A549 (cell line): ENCODE results near the gene PVALEF. TPM values are rescaled to one million over a fixed set of nuclear protein-coding genes. Genes with fewer than 3 reads are reported as not detected.

Experiments
- ATAC-seq, 2 experiments: fragments of 200-7000 bp in 1 of 2; fragments of >200 bp in 1 of 2; cut with Nextera tagmentation in 1 of 2; cut with Tn5 transposase in 1 of 2; 3 replicates each; pipeline versions ENCODE4 v1.8.0 to v1.9.1; 2018 to 2020; ENCODE audit warnings: mild to moderate bottlenecking in 1 of 2, moderate library complexity in 1 of 2
- CTCF ChIA-PET: fragments of 300-600 bp; sonication (Branson Sonifier 250); formaldehyde crosslinking; extraction: SDS; loops from one replicate; lab custom pipeline; 2021; ENCODE audit warnings: antibody characterized with exemption, inconsistent platforms; lab: Yijun Ruan, JAX
- POLR2A ChIA-PET: fragments of 350-600 bp; formaldehyde crosslinking; extraction: SDS; loops from one replicate; lab custom pipeline; 2021; ENCODE audit warnings: antibody characterized with exemption, inconsistent platforms; lab: Yijun Ruan, JAX
- DNase-seq, 2 experiments: peaks; one replicate each; pipeline versions ENCODE4 v3.0.0 to v3.0.0-alpha.2; 2011 to 2016; ENCODE audit warnings: low read depth in 1 of 2, low spot score in 1 of 2
- FAIRE-seq: peaks from 2 replicates; lab custom pipeline; 2011; peaks lifted over from hg19 to GRCh38; lab: Jason Lieb, UNC
- H3K27ac ChIP-seq, 2 experiments: fragments of >200 bp; sonication (Bioruptor Twin); formaldehyde crosslinking; 3 replicates each; pipeline ENCODE4 v1.5.1; 2016 to 2017
- H3K4me1 ChIP-seq: fragments of >200 bp; sonication (Bioruptor Twin); formaldehyde crosslinking; 3 replicates; pipeline ENCODE4 v1.6.1; 2016
- H3K4me2 ChIP-seq: fragments of >200 bp; sonication (Bioruptor Twin); formaldehyde crosslinking; 3 replicates; pipeline ENCODE4 v1.6.1; 2016
- H3K4me3 ChIP-seq: fragments of >200 bp; sonication (Bioruptor Twin); formaldehyde crosslinking; 3 replicates; pipeline ENCODE4 v1.5.1; 2016
- H3K9me3 ChIP-seq: fragments of >200 bp; sonication (Bioruptor Twin); formaldehyde crosslinking; 3 replicates; pipeline ENCODE4 v1.6.1; 2016
- BHLHE40 ChIP-seq: IDR thresholded peaks from 2 replicates; pipeline ENCODE4 v1.6.1; 2012; ENCODE audit warnings: low read depth, low read length, inconsistent platforms
- CHD2 ChIP-seq: fragments of 150-350 bp; IDR thresholded peaks from 2 replicates; pipeline ENCODE4 v1.6.1; 2014; ENCODE audit warnings: low read length; ENCODE audit not compliant: partially characterized antibody
- EHF ChIP-seq: fragments of 250-450 bp; sonication (Bioruptor Pico); IDR thresholded peaks from 2 replicates; pipeline ENCODE4 v1.5.0; 2020; ENCODE audit warnings: mild to moderate bottlenecking
- FOXS1 ChIP-seq: fragments of 250-450 bp; sonication (Bioruptor Pico); IDR thresholded peaks from 2 replicates; pipeline ENCODE4 v1.5.0; 2020; ENCODE audit warnings: mild to moderate bottlenecking, moderate library complexity
- HEYL ChIP-seq: fragments of 250-450 bp; sonication (Bioruptor Pico); IDR thresholded peaks from 2 replicates; pipeline ENCODE4 v1.8.0; 2021; ENCODE audit warnings: mild to moderate bottlenecking, moderate library complexity
- JUNB ChIP-seq: fragments of >200 bp; sonication (Bioruptor Twin); formaldehyde crosslinking; IDR thresholded peaks from 2 replicates; pipeline ENCODE4 v1.6.1; 2016
- KDM1A ChIP-seq: fragments of 200-600 bp; sonication (generic); IDR thresholded peaks from 2 replicates; pipeline ENCODE4 v1.6.1; 2016; ENCODE audit warnings: low read depth, mild to moderate bottlenecking
- KDM5A ChIP-seq: fragments of 200-600 bp; sonication (generic); IDR thresholded peaks from 2 replicates; pipeline ENCODE4 v1.6.1; 2016; ENCODE audit warnings: antibody characterized with exemption, mild to moderate bottlenecking
- MAZ ChIP-seq: fragments of 150-350 bp; IDR thresholded peaks from 2 replicates; pipeline ENCODE4 v1.6.1; 2014; ENCODE audit warnings: antibody characterized with exemption, low read depth, low read length, borderline replicate concordance
- RAD21 ChIP-seq, 2 experiments: fragments of >200 bp in 1 of 2; sonication (Bioruptor Twin) in 1 of 2; formaldehyde crosslinking in 1 of 2; IDR thresholded peaks in 1 of 2; conservative IDR thresholded peaks in 1 of 2; 2 replicates in 1 of 2; 3 replicates in 1 of 2; pipeline ENCODE4 v1.6.1; 2012 to 2018; ENCODE audit warnings: inconsistent platforms in 1 of 2
- SMC3 ChIP-seq: fragments of >200 bp; sonication (Bioruptor Twin); formaldehyde crosslinking; IDR thresholded peaks from 3 replicates; pipeline ENCODE4 v1.6.1; 2018; ENCODE audit warnings: inconsistent platforms
- TP53 ChIP-seq: fragments of 250-450 bp; sonication (Bioruptor Pico); IDR thresholded peaks from 2 replicates; pipeline ENCODE4 v1.5.0; 2021; ENCODE audit warnings: mild to moderate bottlenecking, moderate library complexity
- ZNF302 ChIP-seq: fragments of 250-450 bp; sonication (Bioruptor Pico); IDR thresholded peaks from 2 replicates; pipeline ENCODE4 v1.9.0; 2021; ENCODE audit warnings: inconsistent platforms, mild to moderate bottlenecking, moderate library complexity
- ZSCAN20 ChIP-seq: fragments of 250-450 bp; sonication (Bioruptor Pico); IDR thresholded peaks from 2 replicates; pipeline ENCODE4 v1.8.0; 2022; ENCODE audit warnings: mild to moderate bottlenecking, moderate library complexity
- WGBS: methylation state at CpG from one replicate; pipeline ENCODE4 v1.1.6; 2017; ENCODE audit errors: missing lambda C conversion rate; 5-methylcytosine and 5-hydroxymethylcytosine counted together
- polyA plus RNA-seq, 4 experiments: library from polyadenylated mRNA; depleted of rRNA in 3 of 4; stranded (reverse); fragments of >200 nt; fragmentation: RNase III in 1 of 4; extraction: RNeasy Plus Mini Kit Qiagen cat#74134 plus additional on column Dnase treatment in 1 of 4; gene quantifications; 2 replicates in 3 of 4; 3 replicates in 1 of 4; pipeline ENCODE4 v1.2.3, GENCODE V29; 2011 to 2017
- TF ChIP-seq, protein P1 (sequence below): fragments of 250-450 bp; sonication (Bioruptor Pico); IDR thresholded peaks from 2 replicates; pipeline ENCODE4 v1.5.0; 2020; ENCODE audit warnings: low read depth, mild to moderate bottlenecking, moderate library complexity
- TF ChIP-seq, protein P2 (sequence below): fragments of 150-350 bp; IDR thresholded peaks from 2 replicates; pipeline ENCODE4 v1.6.1; 2014; ENCODE audit warnings: low read depth, mild to moderate bottlenecking, low read length
- TF ChIP-seq, protein P3 (sequence below): fragments of 450-650 bp; IDR thresholded peaks from 2 replicates; pipeline ENCODE4 v1.6.1; 2014; ENCODE audit warnings: antibody characterized with exemption
- TF ChIP-seq, protein P4 (sequence below): IDR thresholded peaks from 2 replicates; pipeline ENCODE4 v1.6.1; 2012
- TF ChIP-seq, protein P5 (sequence below): fragments of >200 bp; sonication (Bioruptor Twin); formaldehyde crosslinking; IDR thresholded peaks from 2 replicates; pipeline ENCODE4 v1.6.1; 2016
- TF ChIP-seq, protein P6 (sequence below): fragments of 250-450 bp; sonication (Bioruptor Pico); IDR thresholded peaks from 2 replicates; pipeline ENCODE4 v1.5.0; 2021; ENCODE audit warnings: mild to moderate bottlenecking, moderate library complexity, borderline replicate concordance

PVALEF gene
- polyA plus RNA-seq, 2 of the 4 experiments (the other 2 are of a cell fraction): not detected

DNA sequence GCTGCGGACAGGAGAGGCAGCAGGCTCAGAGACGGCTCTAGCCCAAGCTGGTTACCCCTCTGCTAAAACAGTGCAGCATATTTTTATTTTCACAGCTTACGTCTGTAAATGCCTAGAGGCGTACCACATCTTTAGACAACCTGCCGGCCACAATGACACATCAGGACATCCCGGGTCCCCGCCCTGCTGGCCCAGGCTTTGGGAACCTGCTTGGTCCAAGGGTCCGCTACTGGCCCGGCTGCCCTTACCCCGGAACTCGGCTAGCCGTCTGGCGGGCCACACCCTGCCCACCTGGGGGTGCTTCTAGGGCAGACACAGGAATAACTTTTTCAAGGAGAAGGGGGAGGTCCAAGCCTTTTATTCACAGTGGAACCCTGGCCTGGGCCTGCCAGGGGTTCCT is 53.2 kb downstream of the PVALEF start:
- Histone ChIP-seq H3K4me2 (no peak overlapping the region), H3K4me3 (no peak overlapping the region)
- TF ChIP-seq, protein P1, sequence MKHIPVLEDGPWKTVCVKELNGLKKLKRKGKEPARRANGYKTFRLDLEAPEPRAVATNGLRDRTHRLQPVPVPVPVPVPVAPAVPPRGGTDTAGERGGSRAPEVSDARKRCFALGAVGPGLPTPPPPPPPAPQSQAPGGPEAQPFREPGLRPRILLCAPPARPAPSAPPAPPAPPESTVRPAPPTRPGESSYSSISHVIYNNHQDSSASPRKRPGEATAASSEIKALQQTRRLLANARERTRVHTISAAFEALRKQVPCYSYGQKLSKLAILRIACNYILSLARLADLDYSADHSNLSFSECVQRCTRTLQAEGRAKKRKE: no peak
- TF ChIP-seq, protein P2, sequence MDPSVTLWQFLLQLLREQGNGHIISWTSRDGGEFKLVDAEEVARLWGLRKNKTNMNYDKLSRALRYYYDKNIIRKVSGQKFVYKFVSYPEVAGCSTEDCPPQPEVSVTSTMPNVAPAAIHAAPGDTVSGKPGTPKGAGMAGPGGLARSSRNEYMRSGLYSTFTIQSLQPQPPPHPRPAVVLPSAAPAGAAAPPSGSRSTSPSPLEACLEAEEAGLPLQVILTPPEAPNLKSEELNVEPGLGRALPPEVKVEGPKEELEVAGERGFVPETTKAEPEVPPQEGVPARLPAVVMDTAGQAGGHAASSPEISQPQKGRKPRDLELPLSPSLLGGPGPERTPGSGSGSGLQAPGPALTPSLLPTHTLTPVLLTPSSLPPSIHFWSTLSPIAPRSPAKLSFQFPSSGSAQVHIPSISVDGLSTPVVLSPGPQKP: no peak
- no peak for TF ChIP-seq KDM1A
- TF ChIP-seq, all 56 proteins: peak for 0
- FAIRE-seq (no peak), DNase-seq (no peak), ATAC-seq (no peak)
- Histone ChIP-seq H3K9me3 (no peaks in the 10 kb centered on the region), H3K27ac (no peak overlapping the region), H3K4me1 (peaks cover 7% of the 10 kb centered on the region)
- CTCF ChIA-PET: interaction anchor here (1.0 to 4.4 kb wide), 6 partner anchors 8 to 76 kb away, joined by 3 to 19 read pairs (median 8); no protein-coding TSS in a partner anchor
- WGBS: 86% methylated on average over 12 of the region's 13 CpGs
- POLR2A ChIA-PET: no interaction called here

DNA sequence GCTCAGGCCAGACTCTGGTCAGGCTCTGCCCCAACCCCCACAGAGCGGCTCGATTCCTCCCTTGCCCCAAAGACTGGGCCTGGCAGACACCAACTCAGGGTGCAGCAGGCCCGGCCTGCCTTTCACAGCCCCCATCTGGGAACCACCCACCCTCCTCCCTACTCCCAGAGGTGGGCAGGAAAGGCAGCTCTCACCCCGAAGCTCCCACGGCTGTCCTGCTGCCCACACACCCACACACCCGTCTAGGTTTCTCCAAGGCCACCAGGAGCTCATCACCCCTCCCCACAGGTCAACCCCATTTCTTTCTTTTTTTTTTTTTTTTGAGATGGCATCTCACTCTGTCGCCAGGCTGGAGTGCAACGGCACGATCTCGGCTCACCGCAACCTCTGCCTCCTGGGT is 53.7 kb downstream of the PVALEF start:
- Histone ChIP-seq H3K4me3 (no peak overlapping the region), H3K4me1 (peaks cover 9% of the 10 kb centered on the region), H3K9me3 (no peaks in the 10 kb centered on the region), H3K4me2 (no peak overlapping the region), H3K27ac (no peak overlapping the region)
- DNase-seq: no peak
- ATAC-seq: no peak
- POLR2A ChIA-PET: no interaction called here
- FAIRE-seq: no peak
- CTCF ChIA-PET: interaction anchor here (1.0 to 4.4 kb wide), 6 partner anchors 9 to 76 kb away, joined by 3 to 19 read pairs (median 8); no protein-coding TSS in a partner anchor
- TF ChIP-seq ZNF302 (no peak), TP53 (CRISPR knock-in tag) (no peak), KDM5A (no peak), CHD2 (no peak), ZSCAN20 (CRISPR knock-in tag) (no peak), EHF (CRISPR knock-in tag) (no peak), JUNB (no peak), SMC3 (no peak), FOXS1 (CRISPR knock-in tag) (no peak)
- TF ChIP-seq, protein P1: no peak
- TF ChIP-seq, protein P3, sequence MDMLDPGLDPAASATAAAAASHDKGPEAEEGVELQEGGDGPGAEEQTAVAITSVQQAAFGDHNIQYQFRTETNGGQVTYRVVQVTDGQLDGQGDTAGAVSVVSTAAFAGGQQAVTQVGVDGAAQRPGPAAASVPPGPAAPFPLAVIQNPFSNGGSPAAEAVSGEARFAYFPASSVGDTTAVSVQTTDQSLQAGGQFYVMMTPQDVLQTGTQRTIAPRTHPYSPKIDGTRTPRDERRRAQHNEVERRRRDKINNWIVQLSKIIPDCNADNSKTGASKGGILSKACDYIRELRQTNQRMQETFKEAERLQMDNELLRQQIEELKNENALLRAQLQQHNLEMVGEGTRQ: no peak
- TF ChIP-seq, protein P4, sequence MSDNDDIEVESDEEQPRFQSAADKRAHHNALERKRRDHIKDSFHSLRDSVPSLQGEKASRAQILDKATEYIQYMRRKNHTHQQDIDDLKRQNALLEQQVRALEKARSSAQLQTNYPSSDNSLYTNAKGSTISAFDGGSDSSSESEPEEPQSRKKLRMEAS: no peak
- TF ChIP-seq, protein P5, sequence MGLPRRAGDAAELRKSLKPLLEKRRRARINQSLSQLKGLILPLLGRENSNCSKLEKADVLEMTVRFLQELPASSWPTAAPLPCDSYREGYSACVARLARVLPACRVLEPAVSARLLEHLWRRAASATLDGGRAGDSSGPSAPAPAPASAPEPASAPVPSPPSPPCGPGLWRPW: no peak
- 93% methylated on average over 11 of the region's 11 CpGs for WGBS

DNA sequence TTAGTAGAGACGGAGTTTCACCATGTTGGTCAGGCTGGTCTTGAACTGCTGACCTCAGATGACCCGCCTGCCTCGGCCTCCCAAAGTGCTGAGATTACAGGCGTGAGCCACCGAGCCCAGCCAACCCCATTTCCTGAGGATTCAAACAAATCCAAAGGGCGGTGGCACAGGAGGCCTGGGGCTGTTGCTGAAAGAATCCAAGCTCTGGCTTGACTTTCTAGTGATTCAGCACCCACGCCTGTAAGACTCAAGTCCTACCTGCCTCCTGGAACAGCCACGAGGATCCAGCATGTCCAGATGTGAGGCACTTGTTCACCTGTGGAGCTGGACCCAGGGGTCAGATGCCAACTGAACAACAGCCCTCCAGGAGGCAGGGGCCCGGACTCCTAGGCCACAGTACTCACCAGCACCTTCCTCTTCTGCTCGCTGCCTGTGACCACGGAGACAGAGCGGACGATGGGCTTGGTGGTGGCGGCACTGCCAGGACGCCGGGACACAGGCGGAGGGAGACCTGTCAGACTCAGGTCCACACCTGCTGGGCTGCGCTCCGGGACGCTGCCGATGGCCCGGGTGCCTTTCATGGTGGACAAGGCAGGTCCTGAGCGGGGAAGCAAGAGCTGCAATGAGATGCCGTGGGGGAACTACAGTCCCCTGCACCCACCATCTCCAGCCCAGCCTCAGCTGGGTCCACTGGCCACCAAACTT is 54.3 kb downstream of the PVALEF start:
- Histone ChIP-seq H3K4me2 (no peak overlapping the region), H3K4me3 (no peak overlapping the region), H3K4me1 (peaks cover 9% of the 10 kb centered on the region), H3K27ac (no peak overlapping the region), H3K9me3 (no peaks in the 10 kb centered on the region)
- TF ChIP-seq EHF (CRISPR knock-in tag) (no peak), RAD21 (conservative IDR thresholded peaks at IDR 0.05 in 1 of 2, IDR thresholded peaks at IDR 0.05 in 1 of 2) (no peak), MAZ (no peak), BHLHE40 (no peak), HEYL (CRISPR knock-in tag) (no peak)
- TF ChIP-seq, protein P6, sequence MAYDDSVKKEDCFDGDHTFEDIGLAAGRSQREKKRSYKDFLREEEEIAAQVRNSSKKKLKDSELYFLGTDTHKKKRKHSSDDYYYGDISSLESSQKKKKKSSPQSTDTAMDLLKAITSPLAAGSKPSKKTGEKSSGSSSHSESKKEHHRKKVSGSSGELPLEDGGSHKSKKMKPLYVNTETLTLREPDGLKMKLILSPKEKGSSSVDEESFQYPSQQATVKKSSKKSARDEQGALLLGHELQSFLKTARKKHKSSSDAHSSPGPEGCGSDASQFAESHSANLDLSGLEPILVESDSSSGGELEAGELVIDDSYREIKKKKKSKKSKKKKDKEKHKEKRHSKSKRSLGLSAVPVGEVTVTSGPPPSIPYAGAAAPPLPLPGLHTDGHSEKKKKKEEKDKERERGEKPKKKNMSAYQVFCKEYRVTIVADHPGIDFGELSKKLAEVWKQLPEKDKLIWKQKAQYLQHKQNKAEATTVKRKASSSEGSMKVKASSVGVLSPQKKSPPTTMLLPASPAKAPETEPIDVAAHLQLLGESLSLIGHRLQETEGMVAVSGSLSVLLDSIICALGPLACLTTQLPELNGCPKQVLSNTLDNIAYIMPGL (CRISPR knock-in tag): no peak
- CTCF ChIA-PET: interaction anchor here (0.7 to 4.4 kb wide), 9 partner anchors 9 to 726 kb away, joined by 3 to 19 read pairs (median 4); no protein-coding TSS in a partner anchor
- no peak for DNase-seq
- WGBS: 92% methylated on average over 23 of the region's 24 CpGs
- POLR2A ChIA-PET: no interaction called here
- no peak for ATAC-seq
- FAIRE-seq: no peak
